Effector CD8-positive, alpha-beta T cell (primary cell): ENCODE results near the gene SLC8A2.
"Not testable (repeated sequence)": the region's sequence is repeated elsewhere in the genome, so short reads cannot be mapped to it uniquely, and the experiment has no call there.

ENCODE experiments used
- DNase-seq: peaks from one replicate; lab custom pipeline; 2025; lab: John Stamatoyannopoulos, UW

SLC8A2 gene

DNA sequence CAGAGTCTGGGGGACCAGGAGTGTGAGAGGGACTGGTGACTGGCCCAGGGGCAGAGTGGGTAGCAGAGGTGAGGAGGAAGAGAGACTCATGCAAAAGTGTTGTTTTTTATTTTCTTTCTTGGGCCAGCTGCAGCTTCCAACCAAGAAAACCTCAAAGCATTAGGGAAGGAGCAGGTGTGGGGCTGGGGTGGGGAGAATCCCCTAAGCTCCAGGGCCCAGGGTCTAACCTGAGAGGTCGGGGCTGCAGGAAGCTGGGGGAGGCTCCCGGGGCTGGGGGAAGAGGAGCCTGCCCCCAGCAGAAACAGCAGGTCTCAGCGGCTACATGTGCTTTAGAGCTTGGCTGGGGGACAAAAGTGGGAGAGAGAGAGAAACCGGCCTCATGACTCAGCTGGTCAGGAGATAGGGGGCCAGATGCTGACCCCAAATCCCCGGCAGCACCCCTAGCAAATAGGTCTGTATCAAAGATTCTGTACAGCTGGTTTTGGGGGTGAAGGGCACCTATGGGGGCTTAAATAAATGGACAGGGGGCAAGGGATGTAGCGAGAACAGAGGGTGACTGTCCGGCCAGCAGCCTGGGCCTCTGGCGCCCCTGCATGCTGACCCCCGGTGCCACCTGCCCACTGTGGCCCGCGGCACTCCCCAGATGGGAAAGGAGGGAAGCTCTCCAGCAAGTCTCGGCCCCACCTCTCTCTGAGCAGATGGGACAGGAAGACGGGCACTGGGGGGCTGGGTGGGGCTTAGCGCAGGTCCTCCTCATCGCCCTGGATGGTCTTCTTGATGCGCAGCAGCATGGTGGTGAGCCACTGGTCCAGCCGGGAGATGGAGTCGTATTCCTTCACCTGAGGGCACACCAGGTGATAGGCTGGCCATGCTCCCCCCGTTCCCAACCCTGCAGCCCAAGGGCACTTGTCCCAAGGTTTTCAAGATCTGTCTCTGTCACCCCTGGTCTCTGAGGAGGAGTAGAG is 16.1 kb upstream of the SLC8A2 start:
- no peak for DNase-seq

- no peak for DNase-seq
Observed at GRCh38 chr19:47486900-47487299, 15.2 kb upstream of the SLC8A2 start.

GRCh38 chr19:47486220-47486619 is 14.5 kb upstream of the SLC8A2 start:
- not testable (repeated sequence) for DNase-seq

DNA sequence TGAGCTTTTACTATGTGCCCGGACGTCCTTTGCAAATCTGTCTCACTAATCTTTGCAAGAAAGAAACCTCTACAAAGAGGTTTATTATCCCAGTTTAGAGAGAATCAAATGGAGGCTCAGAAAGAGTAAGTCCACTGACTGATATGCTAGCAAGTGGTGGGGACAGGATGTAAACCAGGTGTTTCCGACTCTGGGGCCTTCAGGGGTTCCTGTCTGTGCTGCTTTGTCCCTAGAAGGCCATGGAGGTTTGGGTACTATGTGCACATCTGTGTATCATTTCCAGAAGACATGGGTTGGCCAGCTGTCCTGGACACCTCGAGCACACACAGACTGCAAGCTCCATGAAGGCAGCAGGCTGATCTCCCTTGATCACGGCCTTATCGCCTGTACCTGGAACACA is 13.5 kb upstream of the SLC8A2 start:
- no peak for DNase-seq

GRCh38 chr19:47483800-47484690 is 12.4 kb upstream of the SLC8A2 start, which contains the start of gene KPTN:
Gene KPTN, minus strand, starts transcription at chr19:47484219. Its CDS starts 59 bp downstream, at chr19:47484160.
- DNase-seq = peak; percentile 78

DNA sequence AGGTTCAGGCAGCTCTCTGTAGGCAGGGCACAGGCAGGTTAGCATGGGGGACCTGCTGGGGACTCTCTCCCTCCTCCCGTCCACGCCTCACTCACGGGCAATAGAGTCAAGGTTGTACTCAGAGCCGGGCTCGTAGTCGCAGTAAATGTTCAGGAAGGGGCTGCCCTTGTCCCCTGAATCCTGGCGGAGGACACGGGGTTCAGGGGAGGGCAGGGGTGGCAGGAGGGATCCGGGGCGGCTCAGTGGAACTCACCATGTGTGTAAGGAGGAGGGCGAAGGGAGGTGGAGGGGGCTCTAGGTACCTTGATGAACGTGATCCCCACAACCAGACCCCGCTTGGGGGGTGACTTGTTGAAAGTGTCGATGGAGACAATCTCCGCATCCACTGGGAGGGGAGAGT is 11.5 kb upstream of the SLC8A2 start:
- no peak for DNase-seq

GRCh38 chr19:47481460-47482052 is 9.9 kb upstream of the SLC8A2 start:
- DNase-seq = no peak

- DNase-seq = no peak
Observed at GRCh38 chr19:47480658-47481057, 9.0 kb upstream of the SLC8A2 start.

DNA sequence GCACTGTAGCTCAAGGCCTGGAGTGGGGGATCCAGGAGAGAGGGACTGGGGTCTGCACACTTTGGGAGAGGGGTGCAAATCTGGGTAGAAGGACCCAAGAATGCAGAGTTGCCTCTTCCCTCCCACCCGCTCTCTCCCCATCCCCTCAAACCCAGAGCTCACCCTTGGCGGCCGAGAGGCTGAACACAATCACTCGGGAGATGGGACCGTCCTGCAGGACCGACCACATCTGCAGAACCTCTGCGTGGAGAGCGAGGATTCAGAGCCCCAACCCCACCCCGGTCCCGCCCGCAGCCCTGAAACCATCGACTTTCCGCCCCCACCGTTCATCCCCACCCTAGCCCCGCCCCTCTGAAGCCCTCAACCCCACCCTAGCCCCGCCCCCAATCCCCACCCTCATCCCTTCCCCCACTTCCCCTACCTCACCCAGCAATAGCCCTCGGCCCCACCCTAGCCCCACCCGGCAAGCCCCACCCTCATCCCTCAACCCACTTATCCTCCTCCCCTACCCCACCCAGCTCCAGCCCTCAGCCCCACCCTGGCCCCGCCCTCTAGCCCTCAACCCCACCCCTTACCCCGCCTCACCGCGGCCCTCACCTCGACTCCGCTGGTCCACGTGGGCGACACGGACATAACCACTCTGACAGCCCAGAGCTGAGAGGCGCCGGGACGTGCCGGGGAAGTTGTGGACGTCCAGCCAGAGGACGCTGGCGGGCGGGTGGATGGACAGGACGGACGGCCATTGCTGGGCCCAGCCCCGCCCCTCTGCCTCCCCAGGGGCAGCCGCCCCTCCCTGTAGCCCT is 8.2 kb upstream of the SLC8A2 start:
- DNase-seq = no peak

DNA sequence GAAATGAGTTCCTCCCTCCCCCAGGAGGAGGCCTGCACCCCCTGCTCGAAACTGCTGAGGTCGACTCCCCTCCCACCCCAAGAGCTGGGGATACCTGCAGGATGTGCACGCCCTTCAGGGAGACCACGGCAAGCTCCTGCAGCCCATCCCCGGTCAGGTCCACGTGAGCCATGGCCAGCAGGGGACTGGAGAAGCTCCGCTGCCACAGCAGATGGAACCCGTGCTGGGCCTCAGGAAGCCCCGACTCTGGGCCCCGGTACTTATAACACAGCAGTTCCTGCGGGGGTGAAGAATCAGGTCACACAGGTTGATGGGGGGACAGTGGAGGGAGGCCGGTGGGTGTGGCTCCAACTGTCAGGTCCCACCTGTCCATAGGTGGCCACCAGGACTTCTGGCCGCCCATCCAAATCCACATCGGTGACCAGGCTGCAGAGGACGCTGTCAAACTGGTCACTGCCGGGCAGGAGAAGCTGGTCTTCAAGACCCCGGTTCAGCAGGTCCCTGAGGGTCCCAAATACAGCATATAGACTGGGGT is 4.8 kb upstream of the SLC8A2 start:
- DNase-seq = no peak

- DNase-seq = no peak
Observed at GRCh38 chr19:47475465-47475864, 3.8 kb upstream of the SLC8A2 start.

- DNase-seq = no peak
Observed at GRCh38 chr19:47473336-47473735, 1.6 kb upstream of the SLC8A2 start.

GRCh38 chr19:47471381-47471732 is 336 bp downstream of the SLC8A2 start:
- no peak for DNase-seq

DNA sequence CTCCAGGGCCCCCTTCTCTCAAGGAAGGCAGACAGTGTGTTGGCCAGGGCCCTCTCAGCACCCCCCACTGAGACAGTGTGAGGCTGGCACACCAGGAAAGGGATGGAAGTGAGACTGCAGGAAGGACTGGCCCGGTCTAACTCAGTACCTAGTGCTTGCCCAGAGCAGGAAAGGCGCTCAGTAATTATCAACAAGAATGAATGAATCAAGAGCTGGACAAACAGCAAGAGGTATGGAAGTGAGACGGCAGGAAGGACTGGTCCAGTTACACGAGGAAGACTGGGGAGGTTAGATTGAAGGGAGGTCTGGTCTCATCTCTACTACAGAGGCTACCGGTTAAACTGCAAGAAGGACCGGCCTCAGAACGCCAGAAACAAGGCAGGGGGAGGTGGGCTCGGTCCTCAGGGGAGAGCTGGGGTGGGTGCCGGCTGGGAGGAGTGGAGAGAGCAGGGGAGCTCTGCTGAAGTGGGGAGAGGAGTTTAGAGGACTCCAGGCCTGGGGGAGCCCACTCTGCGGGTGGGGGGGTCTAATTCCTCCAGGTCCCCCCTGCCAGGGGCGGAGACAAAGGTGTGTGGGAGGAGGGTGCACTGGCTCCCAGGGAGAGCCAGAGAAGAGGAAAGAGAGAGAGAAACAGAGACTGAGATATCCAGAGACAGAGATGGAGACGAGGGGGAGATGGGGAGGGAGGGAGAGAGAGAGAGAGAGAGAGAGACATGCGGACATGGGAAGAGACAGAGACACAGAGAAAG is 1.1 kb downstream of the SLC8A2 start:
- DNase-seq = no peak

GRCh38 chr19:47469719-47470118 is 2.0 kb downstream of the SLC8A2 start:
- DNase-seq = no peak

- no peak for DNase-seq
Observed at GRCh38 chr19:47469363-47469700, 2.4 kb downstream of the SLC8A2 start.

DNA sequence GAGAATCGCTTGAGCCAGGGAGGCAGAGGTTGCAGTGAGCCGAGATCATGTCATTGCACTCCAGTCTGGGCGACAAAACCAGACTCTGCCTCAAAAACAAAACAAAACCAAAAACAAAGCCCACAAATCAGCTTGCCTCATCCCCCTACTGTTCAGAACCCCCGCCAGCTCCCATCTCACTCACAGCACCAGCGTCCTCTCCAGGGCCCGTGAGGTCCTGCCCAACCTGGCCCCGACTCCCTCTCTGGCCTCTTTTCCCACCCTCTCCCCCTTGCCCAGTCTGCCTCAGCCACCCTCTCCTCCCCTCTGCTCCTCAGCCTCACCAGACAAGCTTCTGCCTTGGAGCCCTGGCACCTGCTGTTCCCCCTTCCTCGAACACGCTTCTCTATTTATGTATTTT is 3.8 kb downstream of the SLC8A2 start:
- DNase-seq = no peak

- no peak for DNase-seq
Observed at GRCh38 chr19:47465957-47466356, 5.7 kb downstream of the SLC8A2 start.

DNA sequence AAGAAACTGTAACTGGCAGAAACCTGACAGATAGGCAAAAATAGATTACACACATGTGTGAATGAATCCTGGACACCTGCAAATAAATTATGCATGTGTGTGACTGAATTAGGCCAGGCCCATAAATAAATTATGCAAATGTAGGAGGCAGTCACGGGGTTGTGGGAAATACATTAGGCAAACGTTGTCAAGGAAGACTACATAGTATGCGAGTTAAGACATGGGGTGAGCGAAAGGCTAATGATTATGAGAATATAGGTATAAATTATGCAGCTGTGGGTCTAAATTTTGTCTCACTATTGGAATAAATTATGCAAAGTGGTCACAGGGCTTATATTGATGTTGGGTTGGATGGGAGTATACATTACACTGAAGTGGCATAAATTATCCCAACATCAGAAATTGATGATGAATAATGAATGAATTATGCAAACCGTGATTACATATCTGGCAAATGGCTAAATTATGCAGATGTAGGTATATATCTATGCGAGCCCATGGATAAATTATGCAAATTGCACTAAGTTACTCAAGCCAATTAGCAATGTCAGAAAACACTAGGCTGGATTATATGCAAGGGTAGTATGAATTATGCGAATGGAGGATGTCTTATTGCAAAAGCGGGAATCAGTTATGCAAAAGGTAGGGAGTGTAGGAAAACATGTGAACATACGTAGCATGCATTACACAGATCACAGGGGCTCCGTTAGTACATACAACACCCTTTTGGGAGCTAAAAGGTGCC is 6.8 kb downstream of the SLC8A2 start:
- no peak for DNase-seq

DNA sequence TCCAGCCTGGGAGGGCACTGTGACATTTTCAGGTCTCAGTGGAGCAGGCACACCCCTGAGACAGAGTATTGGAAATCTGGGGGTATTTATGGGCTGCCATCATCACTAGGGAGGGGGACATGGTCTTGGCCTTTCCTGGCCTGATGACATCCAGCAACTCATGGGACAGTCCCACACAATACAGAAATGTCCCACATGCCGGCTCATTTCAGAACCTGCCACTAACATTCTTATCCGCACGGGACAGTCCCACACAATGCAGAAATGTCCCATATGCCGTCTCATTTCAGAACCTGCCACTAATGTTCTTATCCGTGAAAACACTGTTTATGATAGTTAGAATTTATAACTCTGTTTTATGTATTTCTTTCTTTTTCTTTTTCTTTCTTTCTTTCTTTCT is 9.8 kb downstream of the SLC8A2 start:
- DNase-seq = no peak
